Activated naive CD4-positive, alpha-beta T cell treated with anti-CD3 and anti-CD28 coated beads for 36 hours (primary cell): ENCODE data around the gene FOLR2. TPM values are rescaled to one million over a fixed set of nuclear protein-coding genes. Genes with fewer than 3 reads are reported as not detected.

Experiments
- CTCF ChIA-PET: fragments of 350-600 bp; sonication (Branson Sonifier 250); formaldehyde crosslinking; loops from one replicate; lab custom pipeline; 2021; ENCODE audit warnings: antibody characterized with exemption; lab: Charles Lee
- DNase-seq: peaks from one replicate; pipeline ENCODE4 v3.0.0-alpha.2; 2020
- H3K27ac Mint-ChIP-seq: one replicate; pipeline ENCODE4 v1.8.0; 2021; ENCODE audit warnings: mild to moderate bottlenecking, mixed read lengths
- H3K27me3 Mint-ChIP-seq: one replicate; pipeline ENCODE4 v1.8.0; 2021; ENCODE audit warnings: low read depth, mixed read lengths
- H3K36me3 Mint-ChIP-seq: one replicate; pipeline ENCODE4 v1.8.0; 2021; ENCODE audit warnings: low read depth, mixed read lengths
- H3K4me1 Mint-ChIP-seq: one replicate; pipeline ENCODE4 v1.8.0; 2021; ENCODE audit warnings: low read depth, mixed read lengths
- H3K4me3 Mint-ChIP-seq: one replicate; pipeline ENCODE4 v1.8.0; 2021; ENCODE audit warnings: mild to moderate bottlenecking, moderate library complexity, mixed read lengths
- H3K9me3 Mint-ChIP-seq: one replicate; pipeline ENCODE4 v1.8.0; 2021; ENCODE audit warnings: mixed read lengths
- intact Hi-C: fragments of 100-400 bp; cut with micrococcal nuclease; formaldehyde crosslinking; loops from one replicate; pipeline ENCODE4 v1.15.1; 2023
- total RNA-seq, 2 experiments: library from RNA; stranded (reverse); gene quantifications; one replicate each; pipeline ENCODE4 v1.2.3, GENCODE V29; 2021

Gene FOLR2
- total RNA-seq, 2 experiments from 2014 or later: not detected

DNA sequence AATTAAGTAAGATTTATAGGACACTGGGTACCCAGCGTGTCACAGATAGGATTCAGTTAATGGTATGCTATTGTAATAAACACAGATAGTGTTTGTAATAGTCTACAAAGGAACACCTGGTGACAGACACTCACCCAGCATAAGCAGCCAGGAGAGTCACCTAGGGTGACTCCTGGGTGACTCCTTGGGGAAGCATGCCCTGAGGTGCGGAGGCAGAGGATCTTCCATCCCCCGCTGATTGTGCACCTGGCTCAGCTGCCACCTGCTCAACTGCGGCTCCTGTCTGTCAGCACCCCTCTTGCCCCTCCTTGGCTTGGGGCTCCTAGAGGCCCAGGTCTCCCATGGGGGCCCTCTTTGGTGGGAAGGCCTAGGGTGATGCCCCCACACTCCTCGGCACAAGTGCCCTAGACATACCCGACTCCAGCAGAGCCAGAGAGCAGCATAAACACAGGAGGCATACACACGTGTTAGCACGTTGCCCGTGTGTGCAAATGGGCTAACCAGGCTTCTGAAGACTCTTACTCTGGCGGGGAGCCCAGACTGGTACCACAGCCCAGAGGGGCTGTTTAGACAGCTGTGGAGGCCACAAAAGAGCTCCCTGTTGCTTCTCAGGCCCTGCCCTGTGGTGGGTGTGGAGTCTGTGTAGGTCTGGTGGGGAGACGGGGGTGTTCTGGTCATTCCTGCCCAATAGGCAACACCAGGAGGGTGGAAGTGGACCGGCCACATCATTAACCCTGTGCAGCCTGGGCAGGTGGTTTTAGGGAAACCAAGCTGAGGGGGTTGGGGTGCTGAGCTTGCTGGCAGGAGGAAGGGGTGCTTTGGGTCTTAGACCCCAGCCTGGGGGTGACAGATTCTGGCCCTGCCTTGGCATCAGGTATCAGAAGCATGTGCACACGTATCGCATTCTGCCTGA, 11.0 kb downstream of the FOLR2 start:
- no peak overlapping the region for H3K27ac Mint-ChIP-seq
- CTCF ChIA-PET: interaction anchor here (1.3 kb wide), 1 partner anchor 10 kb away, joined by 4 read pairs; no protein-coding TSS in a partner anchor
- no peak for DNase-seq
- H3K4me1 Mint-ChIP-seq: peaks cover 16% of the 10 kb centered on the region
- peaks cover 13% of the 10 kb centered on the region for H3K36me3 Mint-ChIP-seq
- intact Hi-C loops: no loop called here
- no peak overlapping the region for H3K4me3 Mint-ChIP-seq
- no peaks in the 10 kb centered on the region for H3K9me3 Mint-ChIP-seq
- no peaks in the 10 kb centered on the region for H3K27me3 Mint-ChIP-seq

DNA sequence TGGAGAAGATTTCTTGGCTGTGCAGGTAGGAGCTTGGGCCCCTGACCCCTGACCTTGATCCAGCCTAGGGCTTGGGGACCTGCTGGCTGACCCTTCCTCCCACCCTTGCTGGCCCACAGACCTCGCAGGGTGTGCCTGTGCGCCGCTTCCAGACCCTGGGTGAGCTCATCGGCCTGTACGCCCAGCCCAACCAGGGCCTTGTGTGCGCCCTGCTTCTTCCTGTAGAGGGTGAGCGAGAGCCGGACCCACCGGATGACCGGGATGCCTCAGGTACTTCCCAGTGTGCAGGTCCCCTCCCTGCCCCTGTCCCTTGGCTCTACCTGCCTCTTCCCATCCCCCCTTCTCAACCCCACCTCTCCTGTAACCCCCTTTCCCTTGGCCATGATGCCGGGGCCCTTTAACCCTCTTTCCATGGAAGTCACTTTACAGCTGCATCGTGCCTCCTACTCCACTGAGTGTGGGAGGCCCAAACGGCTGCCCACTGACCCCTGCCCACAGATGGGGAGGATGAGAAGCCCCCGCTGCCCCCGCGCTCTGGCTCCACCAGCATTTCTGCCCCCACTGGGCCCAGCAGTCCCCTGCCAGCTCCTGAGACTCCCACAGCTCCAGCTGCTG, 11.7 kb downstream of the FOLR2 start:
- CTCF ChIA-PET: interaction anchor here (0.6 to 1.3 kb wide), 2 partner anchors 9 to 312 kb away, joined by 3 to 4 read pairs; no protein-coding TSS in a partner anchor
- H3K9me3 Mint-ChIP-seq: no peaks in the 10 kb centered on the region
- H3K4me3 Mint-ChIP-seq: no peak overlapping the region
- intact Hi-C loops: no loop called here
- H3K27me3 Mint-ChIP-seq: no peaks in the 10 kb centered on the region
- peaks cover 13% of the 10 kb centered on the region for H3K36me3 Mint-ChIP-seq
- no peak for DNase-seq
- H3K27ac Mint-ChIP-seq: no peak overlapping the region
- peaks cover 12% of the 10 kb centered on the region for H3K4me1 Mint-ChIP-seq

DNA sequence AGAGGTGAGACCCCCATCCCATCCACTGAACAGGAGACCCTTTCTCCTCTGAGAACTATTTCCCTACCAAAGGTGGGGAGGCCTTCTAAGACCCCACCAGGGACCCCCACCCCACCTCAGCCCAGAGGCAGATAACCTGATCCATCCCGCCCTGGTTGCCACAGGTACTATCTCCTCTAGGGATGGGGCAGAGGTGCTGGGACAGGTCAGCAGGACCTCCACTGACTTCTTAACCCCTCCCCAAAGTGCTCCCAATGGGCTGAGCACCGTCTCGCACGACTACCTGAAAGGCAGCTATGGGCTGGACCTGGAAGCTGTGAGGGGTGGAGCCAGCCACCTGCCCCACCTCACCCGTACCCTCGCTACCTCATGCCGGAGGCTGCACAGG, 12.2 kb downstream of the FOLR2 start:
- no peak for DNase-seq
- CTCF ChIA-PET: interaction anchor here (0.6 to 1.3 kb wide), 2 partner anchors 9 to 312 kb away, joined by 3 to 4 read pairs; no protein-coding TSS in a partner anchor
- H3K4me3 Mint-ChIP-seq: no peak overlapping the region
- H3K4me1 Mint-ChIP-seq: peaks cover 12% of the 10 kb centered on the region
- no peak overlapping the region for H3K27ac Mint-ChIP-seq
- H3K27me3 Mint-ChIP-seq: no peaks in the 10 kb centered on the region
- H3K9me3 Mint-ChIP-seq: no peaks in the 10 kb centered on the region
- H3K36me3 Mint-ChIP-seq: peaks cover 13% of the 10 kb centered on the region
- intact Hi-C loops: no loop called here

DNA sequence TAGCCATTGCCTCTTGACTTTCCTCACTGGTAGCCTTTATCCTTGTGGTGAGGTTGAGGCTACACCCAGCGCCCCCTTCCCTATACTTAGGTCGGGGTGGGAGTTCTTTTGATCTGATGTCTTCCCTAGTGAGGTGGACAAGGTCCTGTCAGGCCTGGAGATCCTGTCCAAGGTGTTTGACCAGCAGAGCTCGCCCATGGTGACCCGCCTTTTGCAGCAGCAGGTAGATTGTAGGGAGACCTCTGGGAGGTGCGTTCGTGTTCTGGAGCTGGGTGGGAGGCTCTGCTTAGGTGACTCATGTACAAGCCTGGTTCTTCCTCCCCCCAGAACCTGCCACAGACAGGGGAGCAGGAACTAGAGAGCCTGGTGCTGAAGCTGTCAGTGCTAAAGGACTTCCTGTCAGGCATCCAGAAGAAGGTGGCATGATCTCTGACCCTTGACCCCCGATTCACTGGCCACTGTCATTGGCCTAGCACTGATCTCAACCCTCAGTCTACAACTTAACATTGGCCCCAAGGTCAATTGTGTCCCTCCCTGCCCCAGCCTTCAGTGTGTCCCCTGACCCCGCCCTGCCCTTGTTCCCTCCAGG, 12.8 kb downstream of the FOLR2 start:
- intact Hi-C loops: no loop called here
- CTCF ChIA-PET: no interaction called here

DNA sequence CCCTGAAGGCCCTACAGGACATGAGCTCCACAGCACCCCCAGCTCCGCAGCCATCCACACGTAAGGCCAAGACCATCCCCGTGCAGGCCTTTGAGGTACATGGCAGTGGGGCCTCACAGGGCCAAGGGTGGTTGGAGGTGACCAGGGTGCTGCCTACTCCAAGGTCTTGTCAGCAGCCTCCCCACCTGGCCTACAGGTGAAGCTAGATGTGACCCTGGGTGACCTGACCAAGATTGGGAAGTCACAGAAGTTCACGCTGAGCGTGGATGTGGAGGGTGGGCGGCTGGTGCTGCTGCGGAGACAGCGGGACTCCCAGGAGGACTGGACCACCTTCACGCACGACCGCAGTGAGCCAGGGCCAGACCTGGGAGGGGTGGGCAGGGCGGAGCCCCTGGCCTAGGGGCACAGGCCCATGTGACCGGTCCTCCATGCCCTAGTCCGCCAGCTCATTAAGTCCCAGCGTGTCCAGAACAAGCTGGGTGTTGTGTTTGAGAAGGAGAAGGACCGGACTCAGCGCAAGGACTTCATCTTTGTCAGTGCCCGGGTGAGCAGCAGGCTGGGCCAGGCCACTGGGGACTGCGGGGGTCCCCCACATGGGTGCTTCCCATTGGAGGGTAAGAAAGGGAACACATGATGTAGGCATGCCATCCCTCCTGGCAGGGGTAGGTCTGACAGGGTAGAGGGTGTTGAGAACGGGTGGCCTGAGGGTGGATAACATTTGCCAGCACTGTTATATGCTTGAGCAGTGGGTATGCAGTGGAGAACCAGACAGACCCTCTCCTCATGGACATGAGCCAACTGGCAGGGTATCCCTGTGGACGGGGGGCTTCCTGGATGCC, 13.6 kb downstream of the FOLR2 start:
- peaks cover 12% of the 10 kb centered on the region for H3K4me1 Mint-ChIP-seq
- H3K27me3 Mint-ChIP-seq: no peaks in the 10 kb centered on the region
- H3K4me3 Mint-ChIP-seq: no peak overlapping the region
- intact Hi-C loops: no loop called here
- H3K36me3 Mint-ChIP-seq: peaks cover 16% of the 10 kb centered on the region
- H3K9me3 Mint-ChIP-seq: no peaks in the 10 kb centered on the region
- H3K27ac Mint-ChIP-seq: no peak overlapping the region
- no peak for DNase-seq
- CTCF ChIA-PET: no interaction called here

More for the DNA sequence above, 12.8 kb downstream of the FOLR2 start:
- H3K27ac Mint-ChIP-seq: no peak overlapping the region
- H3K36me3 Mint-ChIP-seq: peaks cover 16% of the 10 kb centered on the region
- no peak overlapping the region for H3K4me3 Mint-ChIP-seq
- no peaks in the 10 kb centered on the region for H3K27me3 Mint-ChIP-seq
- no peaks in the 10 kb centered on the region for H3K9me3 Mint-ChIP-seq
- no peak for DNase-seq
- H3K4me1 Mint-ChIP-seq: peaks cover 12% of the 10 kb centered on the region

DNA sequence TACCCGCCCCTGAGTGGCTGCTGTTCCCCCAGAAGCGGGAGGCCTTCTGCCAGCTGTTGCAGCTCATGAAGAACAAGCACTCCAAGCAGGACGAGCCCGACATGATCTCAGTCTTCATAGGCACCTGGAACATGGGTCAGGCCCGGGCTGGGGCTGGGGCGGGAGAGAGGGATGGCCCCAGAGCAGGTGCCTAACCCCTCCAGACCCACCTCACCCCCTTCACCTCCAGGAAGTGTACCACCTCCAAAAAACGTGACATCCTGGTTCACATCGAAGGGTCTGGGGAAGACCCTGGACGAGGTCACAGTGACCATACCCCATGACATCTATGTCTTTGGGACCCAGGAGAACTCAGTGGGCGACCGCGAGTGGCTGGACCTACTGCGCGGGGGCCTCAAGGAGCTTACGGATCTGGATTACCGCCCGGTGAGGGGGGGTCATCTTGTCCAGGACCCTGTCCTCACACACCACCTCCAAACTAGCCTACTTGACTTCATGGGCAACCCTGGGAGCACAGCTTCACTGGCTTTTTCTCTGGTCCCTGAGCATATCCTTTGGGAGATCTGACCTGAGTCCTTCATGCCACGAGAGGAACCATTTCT, 14.3 kb downstream of the FOLR2 start:
- H3K36me3 Mint-ChIP-seq: peaks cover 13% of the 10 kb centered on the region
- CTCF ChIA-PET: no interaction called here
- no peak overlapping the region for H3K27ac Mint-ChIP-seq
- intact Hi-C loops: no loop called here
- peaks cover 4% of the 10 kb centered on the region for H3K4me1 Mint-ChIP-seq
- no peak overlapping the region for H3K4me3 Mint-ChIP-seq
- DNase-seq: no peak
- no peaks in the 10 kb centered on the region for H3K27me3 Mint-ChIP-seq
- no peaks in the 10 kb centered on the region for H3K9me3 Mint-ChIP-seq

DNA sequence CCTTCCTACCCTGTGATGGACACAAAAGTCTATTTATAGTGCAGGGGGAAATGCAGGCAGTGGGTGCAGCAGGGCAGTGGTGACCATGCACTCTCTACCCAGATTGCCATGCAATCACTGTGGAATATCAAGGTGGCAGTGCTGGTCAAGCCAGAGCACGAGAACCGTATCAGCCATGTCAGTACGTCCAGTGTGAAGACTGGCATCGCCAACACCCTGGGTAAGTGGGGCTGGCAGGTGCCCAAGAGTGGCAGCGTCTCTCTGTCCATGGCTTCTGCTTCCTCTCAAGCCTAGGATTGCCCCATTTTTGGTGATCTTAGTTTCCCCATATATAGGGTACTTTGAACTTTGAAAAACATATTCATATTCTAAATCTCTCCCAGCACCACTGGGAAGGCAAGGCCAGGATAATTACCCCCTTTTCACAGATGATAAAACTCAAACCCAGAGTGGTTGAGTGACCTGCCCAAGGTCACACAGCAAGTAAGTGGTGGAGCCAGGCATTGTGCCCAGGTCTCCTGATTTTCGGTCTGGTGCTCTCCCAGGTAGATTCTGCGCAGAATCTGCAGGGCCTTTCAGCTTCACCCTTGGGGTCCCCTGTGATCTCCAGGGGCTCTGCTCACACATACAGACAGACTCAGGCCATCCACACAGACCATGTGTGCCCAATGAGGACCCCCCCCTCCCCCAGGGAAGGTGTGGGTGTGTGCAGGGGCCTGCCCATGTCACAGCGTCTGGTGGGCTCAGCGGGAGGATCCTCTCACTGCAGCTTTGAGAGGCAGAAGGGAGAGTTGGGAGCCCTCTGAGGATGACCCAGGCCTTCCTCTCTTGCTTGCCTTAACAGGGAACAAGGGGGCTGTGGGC, 15.0 kb downstream of the FOLR2 start:
- Mint-ChIP-seq H3K27me3 (no peaks in the 10 kb centered on the region), H3K36me3 (peaks cover 12% of the 10 kb centered on the region), H3K4me1 (no peaks in the 10 kb centered on the region), H3K9me3 (no peaks in the 10 kb centered on the region), H3K27ac (no peak overlapping the region), H3K4me3 (no peak overlapping the region)
- DNase-seq: no peak
- intact Hi-C loops: no loop called here
- CTCF ChIA-PET: no interaction called here

DNA sequence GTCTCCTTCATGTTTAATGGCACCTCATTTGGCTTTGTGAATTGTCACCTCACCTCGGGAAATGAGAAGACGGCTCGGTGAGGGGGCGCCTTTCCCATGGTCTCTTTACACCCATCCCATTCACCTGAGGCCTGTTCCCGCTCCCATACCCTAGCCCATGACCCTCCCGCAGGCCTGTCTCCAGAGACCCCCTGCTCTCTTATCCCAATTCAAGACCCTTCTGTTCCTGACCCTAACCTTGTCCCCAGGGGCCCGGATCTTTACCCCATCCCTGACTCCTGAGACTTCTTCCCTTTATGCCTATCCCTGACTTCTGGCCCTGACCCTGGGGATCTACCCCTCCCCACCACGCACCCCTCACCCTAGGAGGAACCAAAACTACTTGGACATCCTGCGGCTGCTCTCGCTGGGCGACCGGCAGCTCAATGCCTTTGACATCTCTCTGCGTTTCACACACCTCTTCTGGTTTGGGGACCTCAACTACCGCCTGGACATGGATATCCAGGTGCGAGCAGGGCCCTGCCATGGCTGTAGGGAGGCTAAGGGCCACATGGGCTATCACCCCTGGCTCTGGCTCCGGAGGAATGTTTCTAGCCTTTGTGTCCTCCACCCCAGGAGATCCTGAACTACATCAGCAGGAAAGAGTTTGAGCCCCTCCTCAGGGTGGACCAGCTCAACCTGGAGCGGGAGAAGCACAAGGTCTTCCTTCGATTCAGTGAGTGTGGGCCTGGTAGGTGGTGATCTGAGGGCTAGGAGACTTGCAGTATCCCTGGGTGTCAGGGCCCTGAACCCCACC, 15.9 kb downstream of the FOLR2 start:
- CTCF ChIA-PET: no interaction called here
- peaks cover 14% of the 10 kb centered on the region for H3K36me3 Mint-ChIP-seq
- no peak for DNase-seq
- H3K4me3 Mint-ChIP-seq: no peak overlapping the region
- no peaks in the 10 kb centered on the region for H3K4me1 Mint-ChIP-seq
- H3K27me3 Mint-ChIP-seq: no peaks in the 10 kb centered on the region
- H3K27ac Mint-ChIP-seq: no peak overlapping the region
- intact Hi-C loops: no loop called here
- no peaks in the 10 kb centered on the region for H3K9me3 Mint-ChIP-seq

DNA sequence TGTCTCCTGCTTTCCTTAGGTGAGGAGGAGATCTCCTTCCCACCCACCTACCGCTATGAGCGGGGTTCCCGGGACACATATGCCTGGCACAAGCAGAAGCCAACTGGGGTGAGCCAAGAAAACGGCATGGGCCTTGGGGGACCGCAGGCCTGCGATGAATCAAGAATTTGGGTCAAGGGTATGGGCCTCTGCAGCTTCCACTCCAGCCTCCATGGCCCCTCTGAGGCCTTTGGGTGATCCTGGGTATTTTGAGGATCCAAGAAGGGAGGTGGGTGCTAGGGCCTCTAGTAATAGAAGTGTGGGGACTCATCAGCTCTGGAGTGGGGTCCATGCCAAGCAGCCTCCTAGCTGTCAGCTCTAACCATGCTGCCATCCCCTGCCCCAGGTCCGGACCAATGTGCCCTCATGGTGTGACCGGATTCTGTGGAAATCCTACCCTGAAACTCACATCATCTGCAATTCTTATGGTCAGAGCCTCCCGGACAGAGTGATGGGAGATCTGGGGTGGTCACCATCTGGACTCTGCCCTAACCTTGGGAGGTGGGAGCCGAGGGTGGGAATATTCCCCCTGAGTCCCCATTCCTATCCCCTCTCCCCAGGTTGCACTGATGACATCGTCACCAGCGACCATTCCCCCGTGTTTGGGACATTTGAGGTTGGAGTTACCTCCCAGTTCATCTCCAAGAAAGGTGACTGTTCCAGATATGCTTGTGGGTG, 16.6 kb downstream of the FOLR2 start:
- no peak for DNase-seq
- intact Hi-C loops: no loop called here
- CTCF ChIA-PET: no interaction called here
- H3K9me3 Mint-ChIP-seq: no peaks in the 10 kb centered on the region
- no peak overlapping the region for H3K27ac Mint-ChIP-seq
- H3K4me1 Mint-ChIP-seq: no peaks in the 10 kb centered on the region
- H3K27me3 Mint-ChIP-seq: no peaks in the 10 kb centered on the region
- H3K36me3 Mint-ChIP-seq: peaks cover 14% of the 10 kb centered on the region
- H3K4me3 Mint-ChIP-seq: no peak overlapping the region
